HFFc6 (cell line): ENCODE measurements around the gene KDF1. TPM values are rescaled to one million over a fixed set of nuclear protein-coding genes. Genes with fewer than 3 reads are reported as not detected.
"Not testable (repeated sequence)": the region's sequence is repeated elsewhere in the genome, so short reads cannot be mapped to it uniquely, and the experiment has no call there.

Source experiments
- DNase-seq: peaks from one replicate; pipeline ENCODE4 v3.0.0-alpha.2; 2018
- H3K27ac Mint-ChIP-seq: 2 replicates; pipeline ENCODE4 v1.8.0; 2020; ENCODE audit warnings: mild to moderate bottlenecking, mixed read lengths
- H3K27me3 Mint-ChIP-seq: 2 replicates; pipeline ENCODE4 v1.8.0; 2021; ENCODE audit warnings: mild to moderate bottlenecking, moderate library complexity, mixed read lengths; ENCODE audit not compliant: insufficient read depth
- H3K36me3 Mint-ChIP-seq: 2 replicates; pipeline ENCODE4 v1.8.0; 2021; ENCODE audit warnings: low read depth, mixed read lengths
- H3K4me1 Mint-ChIP-seq: 2 replicates; pipeline ENCODE4 v1.8.0; 2020; ENCODE audit warnings: low read depth, mixed read lengths
- H3K4me3 Mint-ChIP-seq: 2 replicates; pipeline ENCODE4 v1.8.0; 2020; ENCODE audit warnings: mild to moderate bottlenecking, moderate library complexity, mixed read lengths
- H3K9me3 Mint-ChIP-seq: 2 replicates; pipeline ENCODE4 v1.8.0; 2020; ENCODE audit warnings: mild to moderate bottlenecking, mixed read lengths
- total RNA-seq, 6 experiments: library from RNA; stranded (reverse); fragmentation: NEBNext Ultra II Directional; extraction: Animal tissue kit (Norgen Biotek cat#: 25700); gene quantifications; 2 replicates in 1 of 6; 3 replicates in 5 of 6; pipeline ENCODE4 v1.2.3, GENCODE V29; 2021
- TF ChIP-seq, protein P1 (sequence below): fragments of 200-600 bp; sonication (generic); IDR thresholded peaks from 2 replicates; pipeline ENCODE4 v1.5.0; 2021; ENCODE audit warnings: antibody characterized with exemption, mild to moderate bottlenecking

Gene KDF1
- total RNA-seq, 6 experiments from 2014 or later = not detected

DNA sequence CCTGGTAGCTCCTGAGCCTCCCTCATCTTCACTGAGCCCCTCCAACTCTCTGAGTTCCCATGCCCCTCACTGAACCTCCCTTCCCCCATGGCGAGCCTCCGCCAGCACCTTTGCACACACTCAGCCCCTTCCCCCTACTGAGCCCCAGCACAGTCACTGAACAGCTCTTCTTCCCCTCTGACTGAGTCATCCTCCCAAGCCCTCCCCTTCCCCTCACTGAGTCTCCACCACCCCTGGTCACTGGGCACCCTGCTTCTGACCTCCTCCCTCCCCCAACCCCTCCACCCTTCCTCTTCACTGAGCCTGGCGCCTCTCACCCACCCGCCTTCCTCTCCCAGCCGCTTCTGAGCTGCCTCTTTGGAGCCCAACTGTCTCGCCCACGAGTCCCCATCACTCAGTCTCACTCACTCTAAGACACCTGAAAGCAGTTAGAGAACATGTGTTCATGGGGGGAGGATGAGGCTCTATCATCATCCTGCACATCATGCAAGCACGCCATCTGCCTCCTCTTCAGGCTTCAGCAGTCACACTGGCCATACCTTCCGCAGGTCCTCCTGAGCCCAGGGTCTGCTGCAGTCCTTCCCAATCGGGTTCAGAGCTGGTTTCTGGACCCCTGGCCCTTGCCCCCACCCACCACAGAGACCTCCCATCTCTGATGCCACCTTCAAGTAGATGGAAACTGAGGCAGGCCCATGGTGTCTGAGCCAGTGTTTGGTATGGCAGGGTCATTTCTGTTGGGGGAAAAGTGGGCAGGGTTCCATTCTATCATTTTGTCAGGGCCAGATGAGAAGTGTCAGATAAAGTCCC is 31.2 kb upstream of the KDF1 start:
- Mint-ChIP-seq H3K9me3 (no peaks in the 10 kb centered on the region), H3K27ac (peak overlapping the region; percentile 91), H3K4me1 (peaks cover 49% of the 10 kb centered on the region), H3K4me3 (peak overlapping the region; percentile 74), H3K27me3 (peaks cover 1% of the 10 kb centered on the region), H3K36me3 (peaks cover 20% of the 10 kb centered on the region)
- DNase-seq = peak; percentile 75
- TF ChIP-seq, protein P1, sequence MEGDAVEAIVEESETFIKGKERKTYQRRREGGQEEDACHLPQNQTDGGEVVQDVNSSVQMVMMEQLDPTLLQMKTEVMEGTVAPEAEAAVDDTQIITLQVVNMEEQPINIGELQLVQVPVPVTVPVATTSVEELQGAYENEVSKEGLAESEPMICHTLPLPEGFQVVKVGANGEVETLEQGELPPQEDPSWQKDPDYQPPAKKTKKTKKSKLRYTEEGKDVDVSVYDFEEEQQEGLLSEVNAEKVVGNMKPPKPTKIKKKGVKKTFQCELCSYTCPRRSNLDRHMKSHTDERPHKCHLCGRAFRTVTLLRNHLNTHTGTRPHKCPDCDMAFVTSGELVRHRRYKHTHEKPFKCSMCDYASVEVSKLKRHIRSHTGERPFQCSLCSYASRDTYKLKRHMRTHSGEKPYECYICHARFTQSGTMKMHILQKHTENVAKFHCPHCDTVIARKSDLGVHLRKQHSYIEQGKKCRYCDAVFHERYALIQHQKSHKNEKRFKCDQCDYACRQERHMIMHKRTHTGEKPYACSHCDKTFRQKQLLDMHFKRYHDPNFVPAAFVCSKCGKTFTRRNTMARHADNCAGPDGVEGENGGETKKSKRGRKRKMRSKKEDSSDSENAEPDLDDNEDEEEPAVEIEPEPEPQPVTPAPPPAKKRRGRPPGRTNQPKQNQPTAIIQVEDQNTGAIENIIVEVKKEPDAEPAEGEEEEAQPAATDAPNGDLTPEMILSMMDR = no peak; the same call in 1 of the 2 replicates

DNA sequence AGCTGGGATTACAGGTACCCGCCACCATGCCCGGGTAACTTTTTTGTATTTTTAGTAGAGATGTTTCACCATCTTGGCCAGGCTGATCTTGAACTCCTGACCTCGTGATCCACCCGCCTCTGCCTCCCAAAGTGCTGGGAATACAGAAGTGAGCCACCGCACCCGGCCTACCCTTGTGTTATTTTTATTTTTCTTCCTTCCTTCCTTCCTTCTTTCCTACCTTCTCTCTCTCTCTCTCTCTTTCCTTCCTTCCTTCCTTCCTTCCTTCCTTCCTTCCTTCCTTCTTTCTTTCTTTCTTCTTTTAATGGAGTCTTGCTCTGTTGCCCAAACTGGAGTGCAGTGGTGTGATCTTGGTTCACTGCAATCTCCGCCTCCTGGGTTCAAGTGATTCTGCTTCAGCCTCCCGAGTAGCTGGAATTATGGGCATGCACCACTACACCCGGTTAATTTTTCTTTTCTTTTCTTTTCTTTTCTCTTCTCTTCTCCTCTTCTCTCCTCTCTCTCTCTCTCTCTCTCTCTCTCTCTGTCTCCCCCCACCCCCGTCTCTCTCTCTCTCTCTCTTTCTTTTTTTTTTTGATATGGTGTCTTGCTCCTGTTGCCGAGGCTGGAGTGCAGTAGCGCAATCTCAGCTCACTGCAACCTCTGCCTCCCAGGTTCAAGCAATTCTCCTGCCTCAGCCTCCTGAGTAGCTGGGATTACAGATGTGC is 29.3 kb upstream of the KDF1 start:
- Mint-ChIP-seq H3K4me1 (peaks cover 37% of the 10 kb centered on the region), H3K27ac (peak overlapping the region; percentile 24; the same call in 1 of the 2 replicates)
- not testable (repeated sequence) for H3K36me3 Mint-ChIP-seq, DNase-seq, H3K4me3 Mint-ChIP-seq, H3K27me3 Mint-ChIP-seq, H3K9me3 Mint-ChIP-seq

GRCh38 chr1:26986658-26987057 is 26.4 kb upstream of the KDF1 start:
- no peak for DNase-seq
- no peaks in the 10 kb centered on the region for H3K36me3 Mint-ChIP-seq
- H3K4me3 Mint-ChIP-seq = no peak overlapping the region
- H3K9me3 Mint-ChIP-seq = no peaks in the 10 kb centered on the region
- peaks cover 4% of the 10 kb centered on the region for H3K27me3 Mint-ChIP-seq
- no peak overlapping the region for H3K27ac Mint-ChIP-seq
- TF ChIP-seq, protein P1 = no peak
- H3K4me1 Mint-ChIP-seq = peaks cover 36% of the 10 kb centered on the region

- no peaks in the 10 kb centered on the region for H3K36me3 Mint-ChIP-seq
- peaks cover 20% of the 10 kb centered on the region for H3K4me1 Mint-ChIP-seq
- H3K9me3 Mint-ChIP-seq = no peaks in the 10 kb centered on the region
- DNase-seq = no peak
- H3K4me3 Mint-ChIP-seq = no peak overlapping the region
- TF ChIP-seq, protein P1 = no peak
- H3K27ac Mint-ChIP-seq = no peak overlapping the region
- H3K27me3 Mint-ChIP-seq = peaks cover 4% of the 10 kb centered on the region; the same call in 1 of the 2 replicates
These were observed 24.0 kb upstream of the KDF1 start for GRCh38 chr1:26984291-26984690.

- H3K27ac Mint-ChIP-seq = no peak overlapping the region
- no peaks in the 10 kb centered on the region for H3K36me3 Mint-ChIP-seq
- H3K4me1 Mint-ChIP-seq = peaks cover 20% of the 10 kb centered on the region
- DNase-seq = no peak
- TF ChIP-seq, protein P1 = no peak
- peaks cover 4% of the 10 kb centered on the region; the same call in 1 of the 2 replicates for H3K27me3 Mint-ChIP-seq
- no peak overlapping the region for H3K4me3 Mint-ChIP-seq
- H3K9me3 Mint-ChIP-seq = no peaks in the 10 kb centered on the region
These were observed 23.6 kb upstream of the KDF1 start for GRCh38 chr1:26983863-26984262.
